Right renal pelvis (tissue), 4 donors: ENCODE measurements around the gene HGFAC. TPM values are rescaled to one million over a fixed set of nuclear protein-coding genes. Genes with fewer than 3 reads are reported as not detected.
"Not testable (repeated sequence)": the region's sequence is repeated elsewhere in the genome, so short reads cannot be mapped to it uniquely, and the experiment has no call there.

Experiments
- DNase-seq, 4 donors: peaks; one replicate each; pipeline ENCODE4 v3.0.0-alpha.2; 2013; ENCODE audit warnings: low read depth in 4 of 4, low spot score in 3 of 4, missing footprints in 1 of 4
- polyA plus RNA-seq, 4 donors: library from polyadenylated mRNA; unstranded; fragments of 120-200 nt; gene quantifications; one replicate each; pipeline ENCODE4 v1.2.1, GENCODE V29; 2013; ENCODE audit not compliant: insufficient read length in 4 of 4

The HGFAC gene
- polyA plus RNA-seq, 4 donors: 0.97 to 1.6 (median 1.3) TPM

GRCh38 chr4:3410401-3411135, 31.2 kb upstream of the HGFAC start:
- DNase-seq: no peak

- not testable (repeated sequence) for DNase-seq
These were observed 30.6 kb upstream of the HGFAC start for GRCh38 chr4:3411190-3411589.

- DNase-seq: no peak
These were observed 30.1 kb upstream of the HGFAC start for GRCh38 chr4:3411676-3412075.

- no peak for DNase-seq
These were observed 29.3 kb upstream of the HGFAC start for GRCh38 chr4:3412257-3413020.

GRCh38 chr4:3413217-3413671, 28.5 kb upstream of the HGFAC start:
- DNase-seq: no peak

GRCh38 chr4:3413675-3414420, 27.9 kb upstream of the HGFAC start:
- DNase-seq: no peak

- DNase-seq: no peak
These were observed 27.1 kb upstream of the HGFAC start for GRCh38 chr4:3414421-3415279.

GRCh38 chr4:3415471-3416141, 26.2 kb upstream of the HGFAC start:
- no peak for DNase-seq

- DNase-seq: no peak
These were observed 25.5 kb upstream of the HGFAC start for GRCh38 chr4:3416270-3416669.

GRCh38 chr4:3416821-3417221, 24.9 kb upstream of the HGFAC start:
- no peak for DNase-seq

GRCh38 chr4:3417448-3417847, 24.3 kb upstream of the HGFAC start:
- no peak for DNase-seq

GRCh38 chr4:3418029-3418762, 23.6 kb upstream of the HGFAC start:
- DNase-seq: no peak

GRCh38 chr4:3419836-3420605, 21.7 kb upstream of the HGFAC start:
- DNase-seq: no peak

GRCh38 chr4:3420606-3420955, 21.2 kb upstream of the HGFAC start:
- no peak for DNase-seq

GRCh38 chr4:3420956-3421355, 20.8 kb upstream of the HGFAC start:
- DNase-seq: no peak

GRCh38 chr4:3421470-3421869, 20.3 kb upstream of the HGFAC start:
- no peak for DNase-seq

- no peak for DNase-seq
These were observed 19.4 kb upstream of the HGFAC start for GRCh38 chr4:3422241-3422801.

- no peak for DNase-seq
These were observed 18.9 kb upstream of the HGFAC start for GRCh38 chr4:3422808-3423297.
